DMS53 treated with DMSO at 0.1 percent for 48 hours (cell line): Measurements from ENCODE around the gene PAGE5.
A peak's percentile ranks its signal among the peaks of the same experiment; 100 is the strongest.

ENCODE experiments used
- DNase-seq: peaks from one replicate; lab custom pipeline; 2025; ENCODE audit not compliant: unreplicated experiment; lab: John Stamatoyannopoulos, UW

Gene PAGE5

GRCh38 chrX:55220119-55220794 is at the start of gene PAGE5:
TSS of gene PAGE5 (plus strand) at chrX:55220346. CDS start at chrX:55221383, 1,037 bp downstream.
- no peak for DNase-seq

GRCh38 chrX:55187281-55187680 is 32.9 kb upstream of the PAGE5 start:
- DNase-seq: no peak

GRCh38 chrX:55196688-55197087 is 23.5 kb upstream of the PAGE5 start:
- no peak for DNase-seq

DNA sequence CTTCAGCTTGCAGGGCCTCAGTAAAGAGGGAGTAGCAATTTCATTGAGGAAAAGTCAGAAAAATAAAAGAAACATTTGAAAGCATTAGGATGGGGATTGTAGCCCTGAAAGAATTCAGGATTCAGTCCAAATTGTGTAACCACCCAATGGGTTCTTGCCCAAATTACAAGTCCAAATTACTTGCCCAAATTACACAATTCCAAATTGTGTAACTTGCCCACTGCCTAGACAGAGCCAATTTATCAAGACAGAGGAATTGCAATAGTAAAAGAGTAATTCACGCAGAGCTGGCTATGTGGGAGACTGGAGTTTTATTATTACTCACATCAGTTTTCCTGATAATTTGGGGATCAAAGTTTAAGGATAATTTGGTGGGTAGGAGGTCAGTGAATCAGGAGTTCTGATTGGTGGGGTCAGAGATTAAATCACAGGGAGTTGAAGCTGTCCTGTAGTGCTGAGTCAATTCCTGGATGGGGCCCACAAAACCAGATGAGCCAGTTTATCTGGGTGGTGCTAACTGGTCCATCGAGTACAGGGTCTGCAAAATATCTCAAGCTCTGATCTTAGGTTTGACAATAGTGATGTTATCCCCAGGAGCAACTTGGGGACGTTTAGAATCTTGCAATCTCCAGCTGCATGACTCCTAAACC is 18.1 kb upstream of the PAGE5 start:
- DNase-seq: no peak

DNA sequence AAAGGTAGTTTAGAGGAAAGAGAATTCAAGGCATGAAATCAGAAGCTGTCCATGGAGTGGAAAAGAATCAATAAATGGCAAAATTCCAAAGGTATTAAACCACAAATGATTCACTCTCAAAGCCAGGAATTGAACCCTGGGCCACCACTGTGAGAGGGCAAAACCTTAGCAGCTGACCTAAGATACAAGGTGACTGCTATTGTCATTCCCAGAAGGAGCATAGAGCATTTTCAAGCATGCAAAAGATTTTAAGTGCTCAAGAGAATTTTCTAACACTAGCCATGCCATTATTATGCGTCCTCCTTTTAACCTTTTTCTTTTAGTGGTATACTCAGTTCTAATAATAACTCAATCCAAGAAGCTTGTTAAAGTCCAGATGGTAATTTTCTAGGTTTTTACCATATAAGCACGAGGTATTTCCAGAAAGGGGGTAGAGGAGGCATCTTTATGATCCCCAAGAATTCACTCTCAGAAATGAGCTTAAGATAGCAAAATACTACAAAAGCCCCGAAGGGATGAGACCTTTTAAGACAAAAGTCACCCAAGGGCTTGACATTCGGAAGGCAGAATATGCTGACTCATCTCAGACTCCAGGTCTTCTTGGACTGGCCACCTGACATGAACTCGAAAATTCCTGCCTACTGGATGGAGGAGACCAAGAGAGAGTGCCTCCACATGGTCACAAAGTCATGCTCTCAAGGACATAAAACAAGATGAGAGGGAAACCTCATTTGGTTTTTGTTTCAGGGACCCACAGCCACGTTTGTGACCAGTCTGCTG is 13.8 kb upstream of the PAGE5 start:
- no peak for DNase-seq

GRCh38 chrX:55210931-55211677 is 9.0 kb upstream of the PAGE5 start:
- peak; percentile 2 for DNase-seq

GRCh38 chrX:55213381-55213780 is 6.8 kb upstream of the PAGE5 start:
- DNase-seq: no peak

DNA sequence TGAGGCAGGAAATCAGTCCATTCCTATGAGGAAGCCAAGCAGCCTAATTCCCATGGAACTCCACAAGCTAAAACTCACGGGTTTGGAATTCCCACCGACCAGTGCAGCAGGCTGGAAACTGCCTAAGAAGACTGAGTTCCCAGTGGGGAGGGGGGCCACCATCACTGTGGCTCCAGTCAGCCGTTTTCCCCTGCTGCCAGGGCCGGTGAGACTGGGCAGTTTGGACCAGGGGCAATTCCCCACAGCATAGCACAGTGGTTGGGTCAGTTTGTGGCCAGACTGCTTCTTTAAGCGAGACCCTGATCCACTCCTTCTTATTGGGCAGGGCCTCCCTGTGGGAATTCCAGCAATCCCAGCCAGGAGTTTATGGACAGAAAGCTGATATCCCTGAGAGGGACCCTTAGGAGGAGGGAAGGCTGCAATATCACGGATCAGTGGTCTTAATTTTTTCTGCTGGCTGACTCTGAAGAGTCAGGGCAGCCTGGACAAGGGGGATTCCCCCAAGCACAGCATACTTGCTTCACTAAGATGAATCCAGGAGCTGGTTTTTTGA is 20.7 kb downstream of the PAGE5 start:
- no peak for DNase-seq

DNA sequence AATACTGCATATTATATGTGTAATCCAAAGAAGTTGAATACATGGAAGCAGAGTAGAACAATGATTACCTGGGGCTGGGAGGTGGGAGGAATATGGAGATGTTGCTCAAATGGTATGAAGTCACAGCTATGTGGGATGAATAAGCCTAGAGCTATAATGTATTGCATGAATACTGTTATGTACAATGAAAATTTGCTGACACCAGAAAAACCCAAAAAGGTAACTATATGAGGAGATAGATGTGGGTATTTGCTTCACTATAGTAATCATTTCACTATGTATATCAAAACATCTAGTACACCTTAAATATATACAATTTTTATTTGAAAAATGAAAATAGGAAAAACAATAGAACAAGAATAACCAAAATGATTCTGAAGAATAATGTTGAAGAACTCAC is 33.4 kb downstream of the PAGE5 start:
- no peak for DNase-seq

DNA sequence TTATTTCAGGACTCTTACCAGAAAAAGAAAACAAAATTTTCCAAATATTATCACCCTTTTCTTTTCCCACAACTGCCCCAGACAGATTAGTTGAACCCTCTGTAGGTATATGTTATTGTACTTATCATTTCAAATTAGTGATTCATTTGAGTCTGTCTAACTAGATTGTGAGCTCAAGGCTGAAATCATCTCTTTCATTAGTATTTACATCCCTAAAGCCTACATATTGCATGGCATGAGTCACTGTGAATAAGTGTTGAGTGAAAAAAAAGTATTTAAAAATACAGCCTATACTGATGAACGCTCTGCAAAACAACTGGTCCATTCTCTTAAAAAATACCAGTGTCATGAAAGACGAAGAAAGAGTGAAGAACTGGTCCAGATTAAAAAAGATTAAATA is 40.7 kb downstream of the PAGE5 start:
- no peak for DNase-seq

GRCh38 chrX:55264816-55265215 is 44.7 kb downstream of the PAGE5 start, which contains the start of gene PAGE3:
TSS of gene PAGE3 (minus strand) at chrX:55264916. CDS start at chrX:55263903, 1,013 bp downstream.
- DNase-seq: no peak
